Stomach (tissue), 4 donors: ENCODE measurements around the gene UGT1A5.

Source experiments
- POLR2A ChIP-seq, 4 donors: fragments of 450-650 bp; IDR thresholded peaks; one replicate each; pipeline ENCODE4 v1.6.1; 2016; ENCODE audit warnings: antibody characterized with exemption in 4 of 4, control low read depth in 2 of 4, mild to moderate bottlenecking in 1 of 4, moderate library complexity in 1 of 4
- POLR2AphosphoS5 ChIP-seq, 3 donors: sonication (generic); formaldehyde crosslinking; IDR thresholded peaks; one replicate each; pipeline ENCODE4 v1.6.1; 2016; ENCODE audit warnings: antibody characterized with exemption in 3 of 3

DNA sequence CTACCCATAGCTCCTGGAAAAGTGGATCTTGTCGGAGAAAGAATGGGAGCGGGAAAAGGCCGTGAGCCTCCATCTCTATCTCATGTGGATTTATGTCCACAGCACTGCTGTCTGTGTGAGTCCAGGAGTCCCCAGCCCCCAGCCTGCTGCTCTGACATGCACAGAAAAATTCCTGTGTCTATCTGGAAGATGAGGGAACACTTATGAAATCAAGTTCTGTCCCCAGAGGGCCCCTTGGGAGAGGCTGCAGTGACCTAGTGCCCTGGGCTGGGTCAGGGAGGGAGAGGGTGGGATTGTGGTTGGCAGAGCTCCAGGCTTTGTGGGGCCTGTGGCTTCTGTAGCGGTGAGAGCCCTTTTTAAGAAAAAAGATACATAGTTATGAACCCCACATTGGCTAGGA is 104.1 kb downstream of the UGT1A5 start:
- TF ChIP-seq POLR2AphosphoS5 (IDR thresholded peaks at IDR 0.05) (no peak), POLR2A (IDR thresholded peaks at IDR 0.05) (no peak)
